NCI-H748 (cell line): ENCODE results near the gene ZNF23.

Experiments used
- DNase-seq: peaks from one replicate; lab custom pipeline; 2025; ENCODE audit not compliant: unreplicated experiment; lab: John Stamatoyannopoulos, UW

ZNF23 gene

DNA sequence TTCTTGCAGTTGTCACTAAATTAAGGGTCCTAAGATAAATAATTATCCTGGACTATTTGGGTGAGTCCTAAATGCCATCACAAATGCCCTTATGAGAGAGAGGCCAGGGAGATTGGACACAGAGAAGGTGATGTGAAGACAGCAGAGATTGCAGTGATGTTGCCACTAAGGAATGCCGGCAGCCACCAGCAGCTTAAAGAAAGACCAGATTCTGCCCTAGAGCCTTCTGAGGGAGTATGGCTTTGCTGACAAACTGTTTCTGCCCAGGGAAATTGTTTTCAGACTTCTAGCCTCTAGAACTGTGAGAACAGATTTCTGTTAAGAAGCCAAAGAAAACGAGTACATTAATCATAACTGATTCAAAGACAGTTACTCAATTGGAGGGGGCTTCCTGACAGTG is 10.0 kb upstream of the ZNF23 start:
- DNase-seq: no peak

DNA sequence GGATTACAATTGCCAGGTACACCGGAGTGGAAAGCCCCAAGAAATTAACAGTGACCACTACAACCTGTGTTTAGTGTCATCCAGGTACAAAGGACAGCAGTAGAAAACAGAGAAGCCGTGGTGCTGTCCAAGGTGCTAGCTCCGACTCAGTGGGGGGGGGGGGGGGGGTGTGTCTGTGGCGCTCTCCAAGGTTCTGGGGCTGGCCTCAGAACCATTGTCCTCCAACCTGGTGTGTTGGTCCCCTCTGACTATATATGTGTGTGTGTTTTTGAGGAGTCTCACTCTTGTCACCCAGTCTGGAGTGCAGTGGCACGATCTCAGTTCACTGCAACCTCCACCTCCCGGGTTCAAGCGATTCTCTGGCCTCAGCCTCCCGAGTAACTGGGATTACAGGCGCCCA is 5.8 kb upstream of the ZNF23 start:
- no peak for DNase-seq

DNA sequence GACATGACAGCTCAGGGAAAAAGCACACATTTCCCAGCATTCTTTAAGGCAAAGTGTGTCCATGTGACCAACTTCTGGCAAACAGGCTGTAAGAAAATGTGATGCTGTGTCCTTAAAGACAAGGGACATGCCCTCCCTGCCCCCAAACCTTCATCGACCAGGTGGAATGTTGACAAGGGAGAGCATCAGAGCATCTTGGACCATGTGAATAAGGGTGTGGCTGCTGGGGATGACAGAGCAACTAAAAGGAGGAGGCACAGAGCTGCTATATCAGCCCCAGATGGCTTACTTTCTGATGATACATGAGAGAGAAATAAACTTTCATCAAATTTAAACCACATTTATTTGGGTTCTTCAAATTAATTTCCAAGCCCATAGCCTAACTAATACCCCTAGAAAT is 2.2 kb upstream of the ZNF23 start:
- DNase-seq: no peak

DNA sequence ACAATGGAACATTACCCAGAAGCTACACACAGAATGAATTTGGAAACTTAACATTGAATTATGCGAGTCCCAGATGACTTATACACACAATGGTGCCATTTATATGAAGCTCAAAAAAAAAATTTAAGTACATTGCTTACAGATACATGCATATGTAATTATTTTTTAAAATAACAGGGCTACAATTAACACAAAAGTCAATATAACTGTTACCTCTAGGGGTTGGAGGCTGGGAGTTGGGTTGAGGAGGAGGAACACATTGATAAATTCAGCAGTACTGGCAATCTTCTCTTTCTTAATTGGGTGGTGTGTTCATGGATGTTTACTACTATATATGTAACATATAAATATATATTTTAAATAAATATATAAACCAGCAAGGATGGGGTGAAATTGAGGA is 1.1 kb downstream of the ZNF23 start:
- no peak for DNase-seq

DNA sequence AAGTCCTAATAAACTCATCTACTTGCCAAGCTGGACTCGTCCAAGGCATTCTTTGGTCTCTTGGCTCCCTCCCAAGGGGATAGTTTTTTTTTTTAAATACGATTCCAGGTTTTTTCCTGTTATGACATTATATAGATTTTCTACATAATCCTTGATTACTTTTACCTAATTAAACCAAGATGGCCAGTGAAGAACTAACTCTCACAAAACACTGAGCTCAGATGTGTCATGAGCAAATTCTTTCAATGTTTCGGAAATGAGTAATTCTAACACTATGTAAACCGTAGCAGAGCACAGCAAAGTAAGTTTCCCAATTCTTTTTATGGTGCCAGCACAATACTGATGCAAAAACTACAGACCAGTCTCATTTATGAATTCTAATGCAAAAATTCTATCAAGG is 1.8 kb downstream of the ZNF23 start:
- no peak for DNase-seq

DNA sequence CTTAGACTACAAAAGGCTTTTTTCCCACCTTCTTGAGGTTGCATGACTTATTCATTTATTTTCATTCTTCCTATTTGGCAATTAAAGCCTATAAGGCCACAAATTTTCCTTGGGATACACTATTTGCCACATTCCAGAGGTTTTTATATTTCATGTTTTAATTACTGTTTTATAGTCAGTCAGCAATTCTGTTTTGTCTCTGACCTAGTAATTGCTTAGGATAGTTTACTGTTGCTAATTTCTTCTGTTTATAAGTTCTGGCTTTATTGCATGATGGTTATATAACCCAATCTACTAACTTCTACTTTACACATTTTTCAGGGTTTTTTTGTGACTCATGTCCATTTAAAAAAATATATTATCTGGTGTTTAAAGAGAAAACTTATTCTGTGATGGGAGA is 2.5 kb downstream of the ZNF23 start:
- no peak for DNase-seq

DNA sequence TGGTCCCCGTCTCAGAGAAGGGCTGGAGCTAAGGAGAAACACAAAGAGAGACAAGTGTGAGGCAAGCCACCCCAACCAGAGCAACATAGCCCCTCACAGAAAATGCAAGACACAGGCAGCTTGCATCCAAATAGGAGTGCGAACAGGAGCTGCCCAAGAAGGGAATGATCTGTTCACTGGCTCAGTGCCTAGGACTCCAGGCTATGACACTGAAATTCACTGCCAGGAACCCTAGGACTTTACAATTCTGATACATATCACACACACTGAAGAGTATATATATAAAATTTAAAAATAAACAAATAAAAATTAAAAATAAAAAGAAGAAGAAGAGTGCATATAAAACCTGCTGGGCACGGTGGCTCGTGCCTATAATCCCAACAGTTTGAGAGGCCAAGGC is 5.2 kb downstream of the ZNF23 start:
- DNase-seq: no peak

DNA sequence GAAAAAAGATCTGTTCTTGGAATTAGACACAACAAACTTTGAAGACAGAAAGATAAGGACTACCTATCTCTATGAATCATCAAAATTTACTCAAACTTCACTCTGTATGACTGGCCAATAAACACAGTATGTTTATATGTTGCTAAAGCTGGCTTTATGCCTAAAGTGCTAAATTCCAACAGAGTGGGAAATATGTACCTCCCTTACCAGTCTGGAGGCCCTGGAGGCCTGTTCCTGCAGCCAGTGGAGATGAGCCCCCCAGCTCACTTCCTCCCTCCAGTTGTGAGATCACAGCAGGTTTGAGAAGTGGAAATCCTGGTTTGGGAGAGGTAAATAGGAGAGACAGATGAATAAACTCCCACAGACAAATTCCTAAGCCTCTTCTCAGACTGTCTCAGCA is 9.0 kb downstream of the ZNF23 start:
- DNase-seq: no peak

DNA sequence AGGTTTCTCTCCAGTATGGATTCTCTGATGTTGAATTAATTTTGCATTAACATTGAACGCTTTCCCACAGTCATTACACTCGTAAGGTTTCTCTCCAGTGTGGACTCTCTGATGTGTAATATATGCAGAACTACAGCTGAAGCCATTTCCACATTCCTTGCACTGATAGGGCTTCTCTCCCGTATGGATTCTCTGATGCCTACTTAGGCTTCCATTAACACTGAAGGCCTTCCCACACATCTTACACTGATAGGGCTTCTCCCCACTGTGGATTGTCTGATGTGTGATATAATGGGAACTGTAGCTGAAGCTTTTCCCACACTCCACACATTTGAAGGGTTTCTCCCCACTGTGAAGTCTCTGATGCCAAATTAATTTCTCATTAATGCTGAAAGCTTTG is 13.0 kb downstream of the ZNF23 start:
- DNase-seq: no peak

DNA sequence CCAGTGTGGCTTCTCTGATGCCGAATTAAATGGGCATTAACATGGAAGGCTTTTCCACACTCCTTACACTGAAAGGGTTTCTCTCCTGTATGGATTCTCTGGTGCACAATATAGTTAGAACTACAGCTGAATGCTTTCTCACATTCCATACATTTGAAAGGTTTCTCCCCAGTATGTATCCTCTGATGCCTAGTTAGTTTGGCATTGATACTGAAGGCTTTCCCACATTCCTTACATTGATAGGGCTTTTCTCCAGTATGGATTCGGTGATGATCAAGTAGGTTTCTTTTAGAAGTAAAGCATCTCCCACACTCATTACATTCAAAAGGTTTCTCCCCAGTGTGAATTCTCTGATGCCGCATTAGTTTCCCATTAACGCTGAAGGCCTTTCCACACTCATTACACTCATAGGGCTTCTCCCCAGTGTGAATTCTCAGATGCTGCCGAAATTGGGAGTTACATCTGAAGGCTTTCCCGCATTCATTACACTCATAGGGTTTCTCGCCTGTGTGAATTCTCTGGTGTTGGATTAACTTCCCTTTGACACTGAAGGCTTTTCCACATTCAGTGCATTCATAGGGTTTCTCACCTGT is 13.7 kb downstream of the ZNF23 start:
- no peak for DNase-seq

DNA sequence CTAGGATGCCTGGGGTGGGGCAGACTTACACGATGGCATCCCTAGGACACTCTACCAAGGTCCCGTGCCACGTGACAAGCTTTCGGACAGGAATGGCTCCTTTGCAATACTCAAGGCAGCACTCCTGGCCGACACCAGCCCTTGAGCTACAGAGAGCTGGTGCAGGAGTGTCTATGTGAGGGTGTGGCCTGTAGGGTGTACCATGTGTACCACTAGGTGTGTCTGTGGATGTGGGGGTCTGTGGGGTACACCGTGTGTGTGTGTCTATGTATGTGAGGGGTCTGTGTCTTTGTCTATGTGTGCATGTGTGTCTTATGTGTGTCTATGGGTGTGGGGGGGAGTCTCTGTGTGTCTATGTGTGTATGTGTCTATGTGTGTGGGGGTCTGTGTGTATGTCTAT is 18.3 kb downstream of the ZNF23 start:
- no peak for DNase-seq

DNA sequence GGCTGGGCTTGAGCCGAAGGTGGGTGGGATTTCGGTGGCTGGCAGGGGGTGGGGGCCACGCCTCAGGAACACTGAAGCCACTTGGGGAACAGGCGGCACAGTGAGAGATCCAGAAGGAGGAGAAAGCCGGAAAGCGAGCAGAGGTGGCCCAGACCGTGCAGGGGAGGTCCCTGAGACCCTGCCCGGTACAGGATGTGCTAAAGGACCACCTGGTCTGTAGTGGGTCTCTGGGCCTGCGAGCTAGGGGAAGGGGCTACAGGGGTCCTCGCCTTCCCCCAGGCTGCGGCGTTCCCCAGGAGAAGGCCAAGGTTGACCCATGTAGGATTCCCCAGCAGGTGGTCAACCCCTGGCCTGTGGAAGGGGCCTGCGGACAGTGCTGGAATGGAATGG is 20.0 kb downstream of the ZNF23 start, which contains the start of gene TLE7:
TLE7 (minus strand) TSS at position 4 of the 390 bp plus-strand sequence. CDS start 8,730 bp downstream, outside the sequence.
- DNase-seq: no peak

DNA sequence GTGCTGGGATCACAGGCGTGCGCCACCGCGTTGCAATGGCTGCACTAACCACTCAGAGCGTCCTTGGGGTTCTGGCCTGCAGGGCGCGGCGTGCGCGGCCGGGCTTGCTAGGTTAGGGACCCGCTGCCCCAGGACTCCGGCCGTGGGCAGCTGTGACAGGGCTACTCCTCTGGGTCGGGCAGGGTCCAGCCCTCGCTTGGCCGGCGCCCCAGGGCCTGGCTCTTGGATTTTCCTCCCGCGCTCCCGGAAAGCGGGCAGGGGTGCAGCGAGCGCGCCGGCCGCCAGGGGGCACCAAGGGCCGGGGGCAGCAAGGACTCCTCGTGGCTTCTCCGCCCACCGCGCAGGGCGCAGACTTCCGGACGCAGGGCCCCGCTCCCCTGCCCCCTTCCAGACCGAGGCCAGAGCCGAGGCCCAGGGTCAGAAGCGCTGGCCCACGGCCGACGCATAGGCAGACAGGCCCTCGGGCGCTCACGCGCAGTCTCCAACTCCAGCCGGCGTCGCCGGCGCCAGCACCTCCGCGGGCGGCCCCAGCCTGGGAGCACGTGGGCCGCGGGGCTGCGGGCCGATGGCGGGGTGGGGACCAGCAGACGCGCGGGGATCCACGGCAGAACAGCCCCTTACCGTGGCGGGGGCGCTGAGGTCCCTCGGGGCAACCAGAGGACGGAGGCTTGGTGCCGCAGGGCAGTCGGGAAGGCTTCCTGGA is 20.5 kb downstream of the ZNF23 start:
- DNase-seq: no peak

DNA sequence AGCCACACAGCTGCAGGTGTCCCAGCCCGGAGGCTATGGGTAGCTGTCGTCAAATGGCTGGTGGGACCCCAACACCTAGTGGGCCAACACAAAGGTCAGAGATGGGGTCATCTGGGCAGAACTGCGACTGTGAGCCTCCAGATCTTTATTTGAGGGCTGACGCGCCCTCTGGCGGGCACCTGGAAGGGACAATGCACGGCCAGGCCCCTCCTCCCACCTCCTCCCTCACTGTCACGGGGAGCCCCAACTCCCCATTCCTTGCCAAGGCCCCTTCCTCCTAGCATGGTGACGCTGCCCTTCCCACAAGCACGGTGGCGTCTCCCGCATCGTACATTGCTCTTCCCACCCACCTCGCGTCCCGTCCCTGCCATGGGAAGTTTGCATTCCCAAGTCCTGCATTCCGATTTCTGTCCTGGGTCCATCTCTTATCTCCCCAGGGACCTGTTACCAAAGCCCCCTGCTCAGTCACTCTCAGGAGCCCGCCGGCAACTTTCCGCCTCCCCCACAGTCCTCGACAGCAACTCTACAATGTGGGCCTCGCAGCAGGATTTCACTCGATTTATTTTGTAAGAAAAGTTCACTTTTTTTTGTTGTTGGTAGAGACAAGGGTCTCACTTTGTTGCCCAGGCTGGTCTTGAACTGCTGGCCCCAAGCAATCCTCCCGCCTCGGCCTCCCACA is 21.2 kb downstream of the ZNF23 start:
- DNase-seq: no peak

DNA sequence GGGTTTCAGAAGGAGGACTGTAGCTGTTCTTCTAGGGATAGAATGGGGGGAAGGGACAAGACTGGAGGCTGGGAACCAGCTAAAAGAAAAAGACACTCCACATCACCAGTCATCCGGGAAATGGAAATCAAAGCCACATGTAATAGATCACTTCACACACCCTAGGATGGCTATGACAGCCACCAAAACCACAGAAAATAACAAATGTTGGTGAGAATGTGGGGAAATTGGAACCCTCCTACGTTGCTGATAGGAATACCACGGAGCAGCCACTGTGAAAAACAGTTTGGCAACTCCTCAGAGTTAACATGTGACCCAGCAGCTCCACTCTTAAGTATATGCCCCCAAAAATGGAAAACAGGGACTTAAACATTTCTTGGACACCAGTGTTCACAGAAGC is 22.5 kb downstream of the ZNF23 start:
- no peak for DNase-seq

DNA sequence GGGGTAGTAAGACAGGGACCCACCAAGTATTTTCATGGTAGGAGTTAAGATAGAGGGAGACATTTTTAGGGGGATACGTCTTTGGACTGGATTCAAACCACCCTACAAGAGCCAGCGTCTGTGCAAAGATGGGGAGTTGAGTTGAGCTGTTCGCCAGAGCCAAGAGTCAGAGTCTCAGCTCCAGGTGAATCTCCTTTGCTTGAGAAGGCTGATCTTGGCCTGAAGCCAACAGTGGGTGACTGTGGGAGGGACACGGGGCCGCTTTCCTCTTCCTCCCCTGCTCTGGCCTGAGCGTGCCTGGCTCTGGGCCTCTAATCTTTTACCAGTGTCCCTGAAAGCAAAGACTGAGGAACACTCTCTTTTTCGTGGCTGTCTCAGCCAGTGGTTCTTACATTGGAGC is 25.6 kb downstream of the ZNF23 start:
- no peak for DNase-seq

DNA sequence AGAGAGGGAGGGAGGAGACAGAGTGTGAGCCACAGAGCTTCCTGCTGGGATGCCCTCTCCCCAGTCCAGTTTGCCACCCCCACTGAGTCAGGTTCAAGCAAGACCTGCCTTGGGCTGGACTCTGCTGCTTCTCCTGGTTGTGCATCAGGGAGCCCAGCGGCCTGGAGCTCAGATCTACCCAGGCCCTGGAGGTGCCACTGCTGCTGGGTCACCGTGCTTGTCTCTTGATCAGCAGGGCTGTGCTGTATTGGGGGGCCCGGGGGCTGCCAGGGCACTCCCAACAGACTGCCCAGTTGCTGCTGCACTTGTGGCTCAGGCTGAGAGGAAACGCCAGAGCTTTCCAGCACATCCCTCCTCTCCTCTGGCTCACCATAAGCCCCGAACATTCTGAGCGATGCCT is 29.1 kb downstream of the ZNF23 start:
- DNase-seq: no peak

DNA sequence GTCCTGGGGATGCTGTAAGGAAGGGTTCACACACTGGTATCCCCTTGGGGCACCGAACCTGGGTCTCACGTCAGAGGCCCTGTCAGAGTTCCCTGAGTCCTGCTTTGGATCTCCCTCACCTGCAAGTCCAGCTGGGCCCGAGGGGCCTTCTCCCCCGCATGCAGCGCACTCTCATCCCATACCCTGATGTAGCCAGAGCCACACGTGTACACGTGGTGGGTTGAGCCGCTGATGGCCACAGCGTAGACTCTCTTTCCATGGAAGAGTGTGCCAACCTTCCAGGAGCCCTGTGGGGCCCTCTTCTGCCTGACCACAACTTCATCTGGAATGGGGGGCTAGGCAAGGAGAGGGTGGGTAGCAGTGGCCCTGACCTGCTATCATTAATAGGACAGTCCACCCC is 30.1 kb downstream of the ZNF23 start:
- no peak for DNase-seq

DNA sequence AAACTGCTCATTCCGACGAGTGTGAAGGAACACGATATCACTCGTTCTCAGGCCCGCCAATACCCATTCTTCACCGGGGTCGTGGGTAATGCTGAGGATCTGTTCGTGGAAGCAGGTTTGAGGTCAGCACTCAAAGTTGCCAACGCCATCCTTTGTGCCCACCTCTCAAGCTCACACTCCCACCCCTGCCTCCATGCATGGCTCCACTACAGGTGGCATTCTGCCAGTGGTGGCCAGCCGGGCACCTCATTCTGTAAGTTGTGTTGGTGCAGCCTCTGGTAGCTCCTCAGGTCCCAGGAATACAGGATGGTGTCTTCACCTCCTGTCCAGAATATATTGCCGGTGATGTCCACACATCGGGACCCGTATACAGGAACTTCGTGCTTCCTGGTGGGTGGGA is 30.9 kb downstream of the ZNF23 start:
- DNase-seq: no peak

DNA sequence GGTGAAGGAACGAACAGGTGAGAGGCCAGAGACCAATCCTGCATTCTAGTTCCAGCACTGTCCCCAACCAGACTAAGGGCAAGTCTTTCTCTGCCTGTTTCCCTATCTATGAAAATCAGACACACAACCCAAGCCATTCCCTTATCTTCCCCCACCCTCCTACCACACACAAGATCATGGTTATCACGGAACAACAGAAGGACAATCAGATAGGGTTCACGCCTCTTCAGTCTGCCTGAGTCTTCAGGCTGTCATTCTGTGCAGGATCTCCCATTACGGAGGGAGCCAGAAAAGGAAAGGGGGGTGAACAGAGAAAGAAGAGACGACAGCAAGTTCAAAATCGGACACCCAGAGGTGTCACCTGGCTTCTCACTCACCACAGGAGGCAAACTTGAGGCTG is 31.3 kb downstream of the ZNF23 start:
- no peak for DNase-seq

DNA sequence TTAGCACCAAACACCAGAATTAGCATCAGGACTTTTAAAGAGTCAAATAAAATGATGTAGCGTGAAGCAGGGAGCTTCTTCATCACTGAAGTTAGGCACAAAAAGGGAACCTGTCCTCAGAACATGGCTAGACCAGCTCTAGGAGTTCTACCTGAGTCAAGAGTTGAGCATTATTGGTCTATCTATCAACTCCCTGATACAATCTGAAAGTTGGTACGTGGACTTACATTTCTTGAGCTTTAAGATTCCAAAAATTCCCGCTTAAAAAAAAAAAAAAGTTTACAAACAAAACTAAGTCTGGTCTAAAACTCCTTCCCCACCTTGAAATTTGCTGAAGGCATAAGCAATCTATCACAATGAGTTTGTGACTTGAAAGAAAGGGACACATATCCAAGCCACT is 32.5 kb downstream of the ZNF23 start:
- no peak for DNase-seq

DNA sequence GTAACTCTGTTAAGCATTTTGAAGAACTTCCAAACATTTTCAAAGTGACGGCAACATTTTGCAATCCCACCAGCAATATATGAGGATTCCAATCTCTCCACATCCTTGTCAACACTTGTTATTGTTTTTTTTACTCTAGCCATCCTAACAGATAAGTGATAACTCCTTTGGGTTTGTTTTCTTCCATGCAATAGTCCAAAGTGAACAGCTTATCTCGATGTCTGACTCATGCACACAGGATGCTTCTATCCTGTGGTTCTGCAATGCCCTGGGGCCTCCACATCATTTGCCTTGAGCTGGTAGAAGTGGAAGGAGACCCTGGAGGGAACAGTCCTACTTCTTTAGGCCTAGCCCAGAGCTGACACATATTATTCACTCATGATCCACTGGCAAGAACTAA is 33.2 kb downstream of the ZNF23 start:
- no peak for DNase-seq

DNA sequence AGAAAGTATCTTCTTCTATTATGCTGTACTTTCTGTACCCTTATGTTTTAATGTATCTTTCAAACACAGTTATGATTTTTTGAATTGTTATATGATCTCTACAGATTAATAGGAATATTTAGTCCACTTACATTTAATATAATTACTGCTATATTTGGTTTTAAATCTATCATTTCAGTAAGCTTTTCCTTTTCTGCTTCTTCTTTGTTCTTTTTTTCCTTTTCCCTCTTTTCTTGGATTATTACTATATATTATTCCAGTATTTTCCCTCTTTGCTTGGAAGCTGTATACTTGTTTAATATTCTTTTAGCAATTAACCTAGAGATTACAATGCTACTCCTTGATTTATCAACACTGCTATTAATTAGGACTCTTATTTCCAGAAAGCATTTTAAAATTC is 33.7 kb downstream of the ZNF23 start:
- no peak for DNase-seq
